ENCODE results near the gene AGMO.
A peak's percentile ranks its signal among the peaks of the same experiment; 100 is the strongest.

The AGMO gene

GRCh38 chr7:15505761-15506160 is 56.1 kb downstream of the AGMO start:
- no peak for TF ChIP-seq ZFX (IDR thresholded peaks at IDR 0.05)
- no peak for TF ChIP-seq CTCF (conservative IDR thresholded peaks at IDR 0.05)

GRCh38 chr7:15504351-15504750 is 57.5 kb downstream of the AGMO start:
- TF ChIP-seq CTCF (conservative IDR thresholded peaks at IDR 0.05) (no peak), ZFX (IDR thresholded peaks at IDR 0.05) (no peak)
- no peak overlapping the region for H3K27ac ChIP-seq

More at GRCh38 chr7:15505761-15506160, 56.1 kb downstream of the AGMO start:
- no peak overlapping the region for H3K27ac ChIP-seq

GRCh38 chr7:15503603-15504290 is 58.1 kb downstream of the AGMO start:
- TF ChIP-seq ZFX (IDR thresholded peaks at IDR 0.05) (no peak), CTCF (conservative IDR thresholded peaks at IDR 0.05) (peak; percentile 10)

GRCh38 chr7:15498465-15498864 is 63.4 kb downstream of the AGMO start:
- H3K27ac ChIP-seq: no peak overlapping the region
- no peak for TF ChIP-seq CTCF (conservative IDR thresholded peaks at IDR 0.05)
- no peak for TF ChIP-seq ZFX (IDR thresholded peaks at IDR 0.05)

More at GRCh38 chr7:15503603-15504290, 58.1 kb downstream of the AGMO start:
- no peak overlapping the region for H3K27ac ChIP-seq

GRCh38 chr7:15495170-15495569 is 66.6 kb downstream of the AGMO start:
- TF ChIP-seq CTCF (conservative IDR thresholded peaks at IDR 0.05): no peak
- TF ChIP-seq ZFX (IDR thresholded peaks at IDR 0.05): no peak
- no peak overlapping the region for H3K27ac ChIP-seq

GRCh38 chr7:15494711-15495110 is 67.1 kb downstream of the AGMO start:
- TF ChIP-seq ZFX (IDR thresholded peaks at IDR 0.05) (no peak), CTCF (conservative IDR thresholded peaks at IDR 0.05) (no peak)
- H3K27ac ChIP-seq: no peak overlapping the region

GRCh38 chr7:15491361-15491760 is 70.5 kb downstream of the AGMO start:
- no peak overlapping the region for H3K27ac ChIP-seq

More at GRCh38 chr7:15491361-15491760, 70.5 kb downstream of the AGMO start:
- TF ChIP-seq CTCF (conservative IDR thresholded peaks at IDR 0.05) (no peak), ZFX (IDR thresholded peaks at IDR 0.05) (no peak)
